ENCODE results near the gene ETDC.

ETDC gene

DNA sequence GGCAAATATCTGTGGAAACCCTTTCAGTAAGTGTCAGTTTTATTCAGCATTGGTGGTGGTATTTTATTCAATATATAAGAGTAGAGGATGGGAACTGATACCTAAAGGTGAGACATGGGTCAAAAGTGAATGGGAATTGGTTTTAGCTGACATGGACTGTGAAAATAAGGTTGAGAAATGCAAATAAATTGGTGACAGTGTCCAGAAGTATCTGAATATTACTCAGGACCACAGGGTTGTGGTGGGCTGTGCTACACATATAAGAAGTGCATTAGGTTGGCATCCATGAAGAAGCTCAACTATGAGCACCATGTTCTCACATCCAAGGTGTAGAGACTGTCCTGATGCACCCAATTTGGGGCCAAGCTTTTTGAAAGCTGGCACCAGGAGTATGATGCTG lies 45.0 kb downstream of the ETDC start:
- DNase-seq = no peak
- Histone ChIP-seq H3K36me3 (no peaks in the 10 kb centered on the region), H3K4me1 (no peaks in the 10 kb centered on the region), H3K9me3 (no peaks in the 10 kb centered on the region), H3K27me3 (no peaks in the 10 kb centered on the region), H3K4me3 (ENCODE audit: low read depth, low read length) (no peak overlapping the region)
- TF ChIP-seq, protein P1, sequence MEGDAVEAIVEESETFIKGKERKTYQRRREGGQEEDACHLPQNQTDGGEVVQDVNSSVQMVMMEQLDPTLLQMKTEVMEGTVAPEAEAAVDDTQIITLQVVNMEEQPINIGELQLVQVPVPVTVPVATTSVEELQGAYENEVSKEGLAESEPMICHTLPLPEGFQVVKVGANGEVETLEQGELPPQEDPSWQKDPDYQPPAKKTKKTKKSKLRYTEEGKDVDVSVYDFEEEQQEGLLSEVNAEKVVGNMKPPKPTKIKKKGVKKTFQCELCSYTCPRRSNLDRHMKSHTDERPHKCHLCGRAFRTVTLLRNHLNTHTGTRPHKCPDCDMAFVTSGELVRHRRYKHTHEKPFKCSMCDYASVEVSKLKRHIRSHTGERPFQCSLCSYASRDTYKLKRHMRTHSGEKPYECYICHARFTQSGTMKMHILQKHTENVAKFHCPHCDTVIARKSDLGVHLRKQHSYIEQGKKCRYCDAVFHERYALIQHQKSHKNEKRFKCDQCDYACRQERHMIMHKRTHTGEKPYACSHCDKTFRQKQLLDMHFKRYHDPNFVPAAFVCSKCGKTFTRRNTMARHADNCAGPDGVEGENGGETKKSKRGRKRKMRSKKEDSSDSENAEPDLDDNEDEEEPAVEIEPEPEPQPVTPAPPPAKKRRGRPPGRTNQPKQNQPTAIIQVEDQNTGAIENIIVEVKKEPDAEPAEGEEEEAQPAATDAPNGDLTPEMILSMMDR (IDR thresholded peaks at IDR 0.05; ENCODE audit: low read depth, low read length) = no peak
